ENCODE measurements around the gene CHL1.

DNA sequence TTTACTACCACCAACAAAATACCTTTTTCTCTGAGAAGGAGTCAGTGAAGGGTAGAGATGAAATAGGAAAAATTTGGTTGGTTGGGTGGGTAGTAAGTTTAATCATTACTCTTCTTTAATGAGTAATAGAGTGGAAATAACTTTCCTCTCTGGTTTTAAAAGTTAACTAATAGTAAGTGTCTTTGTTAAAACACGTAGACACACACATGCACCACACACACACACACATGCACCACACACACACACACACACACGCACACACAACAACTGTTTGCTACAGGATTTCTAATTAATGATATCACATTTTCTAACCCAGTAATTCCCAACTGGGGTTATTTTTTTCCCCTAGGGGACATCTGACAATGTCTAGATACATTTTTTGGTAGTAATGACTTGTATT, 84.1 kb downstream of the CHL1 start:
- TF ChIP-seq POLR2A (IDR thresholded peaks at IDR 0.05; ENCODE audit: low read depth, low read length) = no peak
- TF ChIP-seq POLR2AphosphoS5 (IDR thresholded peaks at IDR 0.05; ENCODE audit: low read depth, low read length) = no peak
- no peak for TF ChIP-seq TAF1 (IDR thresholded peaks at IDR 0.05; ENCODE audit: low read depth, low read length)
- no peak for TF ChIP-seq POU2F2 (IDR thresholded peaks at IDR 0.05; ENCODE audit: low read depth, low read length)
- TF ChIP-seq SPI1 (IDR thresholded peaks at IDR 0.05; ENCODE audit: low read depth, low read length) = no peak

Data from GM12891 (cell line).